ENCODE results near the gene BTBD9. TPM values are rescaled to one million over a fixed set of nuclear protein-coding genes. Genes with fewer than 3 reads are reported as not detected.

Gene BTBD9
- total RNA-seq, 4 donors from 2014 or later, result 15.4 to 50.0 (median 21.9) TPM

DNA sequence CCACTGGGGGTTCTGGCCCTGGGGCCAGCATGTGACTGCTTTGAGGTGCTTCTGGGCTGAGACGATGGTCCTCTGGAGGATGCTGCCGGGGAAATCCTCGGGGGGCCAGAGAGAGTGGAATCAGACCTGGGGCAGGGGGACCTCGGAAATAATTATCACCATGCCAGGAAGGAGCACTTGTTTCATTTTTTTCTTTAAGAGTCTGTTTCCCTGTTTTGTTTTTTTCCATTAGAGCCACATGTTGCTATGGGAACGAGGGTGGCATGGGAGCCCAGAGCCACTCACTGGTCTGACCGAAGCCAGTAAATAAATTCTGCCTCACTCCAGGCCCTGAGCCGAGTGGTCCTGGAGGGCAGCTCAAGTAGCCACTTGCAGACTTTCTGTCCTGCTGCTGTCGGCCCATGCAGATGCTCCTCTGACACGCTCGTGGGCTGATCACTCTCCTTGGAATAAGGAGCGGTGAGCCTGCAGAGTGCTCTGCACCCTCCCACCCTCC is 455.1 kb downstream of the BTBD9 start:
- Histone ChIP-seq H3K4me1 (no peaks in the 10 kb centered on the region), H3K36me3 (no peaks in the 10 kb centered on the region), H3K27me3 (no peaks in the 10 kb centered on the region), H3K4me3 (no peak overlapping the region), H3K27ac (no peak overlapping the region), H3K9me3 (no peaks in the 10 kb centered on the region)
- DNase-seq (ENCODE audit: low spot score in 2 of 2), result peak in 1 of 2 donors; percentile 65
- no peak for TF ChIP-seq POLR2A (IDR thresholded peaks at IDR 0.05)
- no peak for TF ChIP-seq EP300 (IDR thresholded peaks at IDR 0.05)
- no peak for TF ChIP-seq CTCF (IDR thresholded peaks at IDR 0.05)
- TF ChIP-seq POLR2AphosphoS5 (IDR thresholded peaks at IDR 0.05), result no peak
- WGBS, result 88% methylated on average over 11 of the region's 11 CpGs

DNA sequence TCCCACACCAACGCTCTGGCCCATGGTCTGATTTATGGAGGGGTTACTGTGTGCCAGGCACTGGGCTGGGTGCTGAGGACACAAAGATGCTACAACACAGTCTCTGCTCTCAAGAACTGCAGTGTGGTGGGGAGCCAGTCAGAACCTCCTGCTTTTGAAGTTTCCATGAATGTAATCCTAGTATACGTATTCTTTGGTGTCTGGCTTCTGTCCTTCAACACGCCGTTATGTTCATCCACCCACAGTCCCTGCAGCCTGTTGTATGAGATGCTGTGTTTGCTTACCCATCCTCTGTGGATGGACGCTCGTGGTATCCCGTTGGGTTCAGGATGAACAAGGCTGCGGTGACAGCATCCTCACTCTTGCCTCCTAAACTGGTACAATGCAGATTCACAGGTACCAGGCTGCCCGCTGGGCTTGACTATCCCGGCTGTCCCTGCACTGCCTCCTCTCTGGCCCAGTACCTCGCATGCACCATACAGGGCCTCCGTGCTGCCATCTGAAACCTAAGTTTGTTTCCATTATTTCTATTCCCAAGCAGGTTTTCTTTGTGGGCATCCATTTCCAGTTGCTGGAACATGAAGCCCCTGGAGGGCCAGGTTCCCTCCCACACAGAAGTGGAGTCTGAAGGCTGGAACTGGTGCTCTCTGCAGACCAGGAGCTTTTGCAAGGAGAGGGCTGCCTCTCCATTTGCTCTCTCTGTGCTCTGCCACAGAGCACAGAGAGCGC is 455.7 kb downstream of the BTBD9 start:
- peak in 1 of 2 donors; percentile 34 for DNase-seq (ENCODE audit: low spot score in 2 of 2)
- no peak for TF ChIP-seq POLR2A (IDR thresholded peaks at IDR 0.05)
- no peak for TF ChIP-seq CTCF (IDR thresholded peaks at IDR 0.05)
- no peak for TF ChIP-seq POLR2AphosphoS5 (IDR thresholded peaks at IDR 0.05)
- Histone ChIP-seq H3K4me3 (no peak overlapping the region), H3K4me1 (no peaks in the 10 kb centered on the region), H3K36me3 (no peaks in the 10 kb centered on the region), H3K9me3 (no peaks in the 10 kb centered on the region), H3K27me3 (no peaks in the 10 kb centered on the region), H3K27ac (no peak overlapping the region)
- 97% methylated on average over 13 of the region's 13 CpGs for WGBS

GRCh38 chr6:38182426-38182825 is 457.3 kb downstream of the BTBD9 start:
- WGBS, result 94% methylated on average over 6 of the region's 6 CpGs
- DNase-seq (ENCODE audit: low spot score in 2 of 2), result peak in 1 of 2 donors; percentile 44
- H3K27ac ChIP-seq, result no peak overlapping the region

GRCh38 chr6:38180586-38180985 is 459.1 kb downstream of the BTBD9 start:
- TF ChIP-seq CTCF (IDR thresholded peaks at IDR 0.05) (no peak), POLR2AphosphoS5 (IDR thresholded peaks at IDR 0.05) (no peak), EP300 (IDR thresholded peaks at IDR 0.05) (no peak), POLR2A (IDR thresholded peaks at IDR 0.05) (no peak)
- Histone ChIP-seq H3K27ac (no peak overlapping the region), H3K4me1 (no peaks in the 10 kb centered on the region), H3K36me3 (no peaks in the 10 kb centered on the region), H3K4me3 (no peak overlapping the region), H3K27me3 (no peaks in the 10 kb centered on the region), H3K9me3 (no peaks in the 10 kb centered on the region)
- WGBS, result 89% methylated on average over 12 of the region's 12 CpGs
- DNase-seq (ENCODE audit: low spot score in 2 of 2), result peak in 1 of 2 donors; percentile 50

More at GRCh38 chr6:38182426-38182825, 457.3 kb downstream of the BTBD9 start:
- Histone ChIP-seq H3K36me3 (no peaks in the 10 kb centered on the region), H3K27me3 (no peaks in the 10 kb centered on the region), H3K9me3 (no peaks in the 10 kb centered on the region), H3K4me1 (no peaks in the 10 kb centered on the region), H3K4me3 (no peak overlapping the region)
- TF ChIP-seq CTCF (IDR thresholded peaks at IDR 0.05), result no peak
- no peak for TF ChIP-seq EP300 (IDR thresholded peaks at IDR 0.05)

DNA sequence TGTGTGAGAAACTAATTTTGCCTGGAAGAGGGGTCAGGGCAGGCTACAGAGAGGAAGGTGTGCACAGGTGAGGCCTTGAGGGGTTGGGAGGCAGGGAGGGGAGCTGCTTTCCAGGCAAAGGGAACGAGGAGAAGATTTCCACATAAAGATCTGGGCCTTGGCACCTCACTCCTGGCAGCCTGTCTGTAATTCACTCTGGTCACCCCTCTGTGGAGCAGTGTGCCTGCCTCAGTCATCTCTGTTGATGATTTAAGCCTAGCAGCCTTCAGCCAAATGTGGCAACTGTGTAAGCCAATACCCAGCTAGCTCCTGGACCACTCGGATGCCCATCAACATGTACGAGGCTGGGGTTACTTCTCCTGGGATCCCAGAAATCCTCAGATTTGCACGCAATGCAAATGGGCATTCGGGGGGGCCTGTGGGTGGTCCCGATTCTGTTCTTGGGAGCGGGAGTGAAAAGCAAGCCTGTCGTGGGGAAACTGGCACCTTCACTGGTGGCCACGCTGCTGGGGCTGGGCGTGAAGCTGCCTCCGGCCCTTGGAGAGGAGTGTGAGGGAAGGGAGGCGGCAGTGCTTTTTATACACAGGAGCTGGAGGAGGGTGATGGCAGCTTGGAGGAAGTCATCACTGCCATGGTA is 459.8 kb downstream of the BTBD9 start:
- Histone ChIP-seq H3K4me3 (no peak overlapping the region), H3K36me3 (peaks cover 2% of the 10 kb centered on the region), H3K9me3 (no peaks in the 10 kb centered on the region), H3K27me3 (no peaks in the 10 kb centered on the region), H3K4me1 (no peaks in the 10 kb centered on the region), H3K27ac (no peak overlapping the region)
- 84% methylated on average over 12 of the region's 12 CpGs for WGBS
- TF ChIP-seq CTCF (IDR thresholded peaks at IDR 0.05), result no peak
- no peak for TF ChIP-seq POLR2AphosphoS5 (IDR thresholded peaks at IDR 0.05)
- no peak for TF ChIP-seq POLR2A (IDR thresholded peaks at IDR 0.05)
- no peak for TF ChIP-seq EP300 (IDR thresholded peaks at IDR 0.05)
- DNase-seq (ENCODE audit: low spot score in 2 of 2), result peak in 1 of 2 donors; percentile 65
